ENCODE data around the gene MDN1.

GRCh38 chr6:89643406-89643805 is 176.2 kb downstream of the MDN1 start:
- no peak for TF ChIP-seq CTCF (IDR thresholded peaks at IDR 0.05)
- no peak for TF ChIP-seq POLR2A (IDR thresholded peaks at IDR 0.05)
